GM19397 (cell line): ENCODE data around the gene OTUD5.
"Not testable (repeated sequence)": the region's sequence is repeated elsewhere in the genome, so short reads cannot be mapped to it uniquely, and the experiment has no call there.

Experiments used
- ATAC-seq: cut with Tn5 transposase; IDR thresholded peaks from one replicate; pipeline ENCODE4 v1.9.1; 2021; ENCODE audit warnings: mild to moderate bottlenecking, moderate library complexity; ENCODE audit not compliant: unreplicated experiment

The OTUD5 gene

DNA sequence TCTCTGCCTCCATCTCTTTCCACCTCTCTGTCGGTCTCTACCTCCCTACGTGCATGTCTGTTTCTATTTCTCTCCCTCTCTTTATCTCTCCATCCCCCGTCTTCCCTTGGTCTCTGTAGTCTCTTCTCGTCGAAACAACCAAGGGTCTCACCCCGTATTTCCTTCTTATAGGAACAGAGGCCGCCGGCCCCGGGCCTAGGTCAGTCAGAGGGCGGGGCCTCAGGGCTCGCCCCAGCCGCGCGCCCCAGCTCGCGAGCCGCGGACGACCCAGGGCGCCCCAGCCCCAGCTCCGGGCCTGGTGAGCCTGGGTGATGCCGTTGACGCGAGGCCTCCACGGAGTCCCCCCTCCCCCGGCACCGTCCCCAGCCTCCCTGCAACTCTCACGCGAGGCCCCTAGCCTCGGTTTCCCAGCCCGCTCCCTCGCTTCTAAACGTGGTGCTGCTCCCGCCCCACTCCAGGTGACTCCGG is 66.4 kb downstream of the OTUD5 start:
- ATAC-seq = peak; percentile 32

DNA sequence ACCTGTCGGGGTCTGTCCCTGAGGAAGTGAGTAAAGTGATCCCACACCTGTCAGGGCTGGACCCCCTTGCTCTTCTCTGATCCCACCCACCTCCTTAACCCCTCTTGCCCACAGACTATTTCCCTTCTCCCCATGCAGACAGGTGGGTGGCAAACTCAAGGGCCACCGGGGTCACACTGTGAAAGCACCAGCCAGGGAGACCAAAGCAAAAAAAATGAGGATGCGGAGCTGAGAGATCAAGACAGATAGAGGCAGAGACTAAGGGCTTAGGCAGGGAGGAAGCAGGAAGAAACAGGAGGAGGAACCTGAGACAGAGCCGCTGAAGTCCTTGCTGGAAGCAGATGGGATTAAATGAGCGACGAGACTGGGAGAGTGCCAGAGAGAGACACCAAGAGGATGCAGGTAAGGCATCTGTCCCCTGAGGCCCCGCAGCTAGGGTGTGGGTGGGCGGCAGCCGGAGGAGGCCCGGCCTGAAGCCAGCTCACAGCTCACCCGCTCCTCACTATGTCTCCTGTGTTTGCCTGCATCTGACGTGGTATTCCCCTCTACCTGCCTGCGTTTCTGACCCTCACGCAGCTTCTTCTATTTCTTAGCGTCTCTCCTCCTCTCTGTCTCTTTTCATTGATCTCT is 67.0 kb downstream of the OTUD5 start:
- ATAC-seq = no peak

DNA sequence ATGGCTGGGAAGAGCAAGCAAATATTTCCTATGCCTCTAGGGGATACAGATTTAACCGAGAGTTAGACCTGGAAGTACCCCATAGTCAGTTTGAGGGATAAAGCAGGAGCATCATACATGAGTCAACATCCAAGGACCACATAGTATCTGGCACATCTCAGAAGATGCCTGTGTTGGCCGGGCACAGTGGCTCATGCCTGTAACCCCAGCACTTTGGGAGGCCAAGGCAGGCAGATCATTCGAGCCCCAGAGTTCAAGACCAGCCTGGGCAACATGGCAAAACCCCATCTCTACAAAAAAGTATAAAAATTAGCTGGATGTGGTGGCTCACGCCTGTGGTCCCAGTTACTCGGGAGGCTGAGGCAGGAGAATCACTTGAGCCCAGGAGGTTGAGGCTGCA is 70.8 kb downstream of the OTUD5 start:
- ATAC-seq = not testable (repeated sequence)

GRCh38 chrX:48883729-48884128 is 73.7 kb downstream of the OTUD5 start:
- ATAC-seq = no peak

GRCh38 chrX:48876944-48877343 is 80.5 kb downstream of the OTUD5 start:
- ATAC-seq = not testable (repeated sequence)
